ENCODE measurements around the gene AVPI1. TPM values are rescaled to one million over a fixed set of nuclear protein-coding genes. Genes with fewer than 3 reads are reported as not detected.

AVPI1 gene
- total RNA-seq, 4 donors from 2014 or later: 7.7 to 21.7 (median 15.4) TPM

DNA sequence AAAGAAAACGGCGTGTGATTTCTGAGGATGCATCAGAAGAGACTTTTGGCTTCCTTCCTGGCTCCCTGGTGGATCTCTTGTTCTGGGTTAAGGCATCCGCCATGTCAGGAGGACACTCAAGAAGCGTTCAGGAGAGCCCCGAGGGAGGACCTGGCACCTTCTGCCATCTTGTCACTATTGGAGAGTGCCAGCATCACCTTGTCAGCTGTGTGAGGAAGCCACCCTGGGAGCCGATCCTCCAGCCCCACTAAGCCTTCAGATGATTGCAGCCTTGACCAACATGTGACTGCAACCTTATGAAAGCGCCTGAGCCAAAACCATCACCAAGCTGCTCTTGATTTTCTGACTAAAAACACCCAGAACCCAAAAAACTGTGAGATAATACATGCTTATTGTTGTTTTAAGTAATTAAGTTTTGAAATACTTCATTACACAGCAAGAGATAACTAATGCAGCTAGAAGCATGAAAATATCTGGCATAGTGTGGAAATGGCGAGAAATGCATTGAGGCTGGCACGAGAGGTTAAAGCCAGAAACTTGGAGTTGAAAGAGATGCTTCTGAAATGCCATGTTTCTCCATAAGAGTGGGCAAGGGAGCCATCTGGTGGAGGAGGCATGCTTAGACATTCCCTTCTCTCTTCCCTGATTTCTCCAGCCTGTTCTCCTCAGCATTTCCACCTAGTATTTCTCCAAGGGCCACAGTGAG lies 44.5 kb upstream of the AVPI1 start:
- DNase-seq: no peak
- 56 to 61% methylated on average over 9 of the region's 9 CpGs for WGBS, 2 donors
- peaks cover 0 to 13% (median 3%) of the 10 kb centered on the region in 3 donors for H3K4me1 ChIP-seq
- no peaks in the 10 kb centered on the region for H3K27me3 ChIP-seq
- TF ChIP-seq POLR2A (IDR thresholded peaks at IDR 0.05): no peak
- TF ChIP-seq, protein P1, sequence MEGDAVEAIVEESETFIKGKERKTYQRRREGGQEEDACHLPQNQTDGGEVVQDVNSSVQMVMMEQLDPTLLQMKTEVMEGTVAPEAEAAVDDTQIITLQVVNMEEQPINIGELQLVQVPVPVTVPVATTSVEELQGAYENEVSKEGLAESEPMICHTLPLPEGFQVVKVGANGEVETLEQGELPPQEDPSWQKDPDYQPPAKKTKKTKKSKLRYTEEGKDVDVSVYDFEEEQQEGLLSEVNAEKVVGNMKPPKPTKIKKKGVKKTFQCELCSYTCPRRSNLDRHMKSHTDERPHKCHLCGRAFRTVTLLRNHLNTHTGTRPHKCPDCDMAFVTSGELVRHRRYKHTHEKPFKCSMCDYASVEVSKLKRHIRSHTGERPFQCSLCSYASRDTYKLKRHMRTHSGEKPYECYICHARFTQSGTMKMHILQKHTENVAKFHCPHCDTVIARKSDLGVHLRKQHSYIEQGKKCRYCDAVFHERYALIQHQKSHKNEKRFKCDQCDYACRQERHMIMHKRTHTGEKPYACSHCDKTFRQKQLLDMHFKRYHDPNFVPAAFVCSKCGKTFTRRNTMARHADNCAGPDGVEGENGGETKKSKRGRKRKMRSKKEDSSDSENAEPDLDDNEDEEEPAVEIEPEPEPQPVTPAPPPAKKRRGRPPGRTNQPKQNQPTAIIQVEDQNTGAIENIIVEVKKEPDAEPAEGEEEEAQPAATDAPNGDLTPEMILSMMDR (IDR thresholded peaks at IDR 0.05): peak; percentile 63 to 90 (median 84)
- H3K4me3 ChIP-seq: no peak overlapping the region
- intact Hi-C loops (cut with DNase I): loop anchor here (10.0 kb wide), 1 partner anchor 57 kb away; no protein-coding TSS in a partner anchor
- H3K36me3 ChIP-seq: no peaks in the 10 kb centered on the region
- H3K9me3 ChIP-seq: no peaks in the 10 kb centered on the region
- H3K27ac ChIP-seq: no peak overlapping the region

DNA sequence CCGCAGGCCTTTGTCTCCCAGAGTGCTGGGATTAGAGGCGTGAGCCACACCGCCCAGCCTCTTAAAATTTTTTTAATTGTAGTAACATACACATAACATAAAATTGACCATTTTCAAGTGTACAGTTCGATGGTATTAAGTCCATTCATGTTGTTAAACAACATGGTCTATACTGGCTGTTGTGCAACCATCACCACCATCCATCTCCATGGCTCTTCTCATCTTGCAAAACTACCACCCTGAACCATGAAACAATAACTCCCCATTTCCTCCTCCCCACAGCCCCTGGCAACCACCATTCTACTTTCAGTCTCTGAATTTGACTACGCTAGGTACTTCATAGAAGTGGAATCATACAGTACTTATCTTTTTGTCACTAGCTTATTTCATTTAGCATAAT lies 42.0 kb upstream of the AVPI1 start:
- no peak for TF ChIP-seq POLR2A (IDR thresholded peaks at IDR 0.05)
- TF ChIP-seq, protein P1 (IDR thresholded peaks at IDR 0.05): no peak
- intact Hi-C loops (cut with DNase I): no loop called here
- H3K27me3 ChIP-seq: peaks cover 0 to 6% (median 0%) of the 10 kb centered on the region in 4 donors
- DNase-seq: no peak
- H3K36me3 ChIP-seq: no peaks in the 10 kb centered on the region
- no peak overlapping the region for H3K27ac ChIP-seq
- no peaks in the 10 kb centered on the region for H3K9me3 ChIP-seq
- 84 to 94% methylated on average over 5 of the region's 5 CpGs for WGBS, 2 donors
- H3K4me1 ChIP-seq: peaks cover 0 to 18% (median 3%) of the 10 kb centered on the region in 3 donors
- no peak overlapping the region for H3K4me3 ChIP-seq

DNA sequence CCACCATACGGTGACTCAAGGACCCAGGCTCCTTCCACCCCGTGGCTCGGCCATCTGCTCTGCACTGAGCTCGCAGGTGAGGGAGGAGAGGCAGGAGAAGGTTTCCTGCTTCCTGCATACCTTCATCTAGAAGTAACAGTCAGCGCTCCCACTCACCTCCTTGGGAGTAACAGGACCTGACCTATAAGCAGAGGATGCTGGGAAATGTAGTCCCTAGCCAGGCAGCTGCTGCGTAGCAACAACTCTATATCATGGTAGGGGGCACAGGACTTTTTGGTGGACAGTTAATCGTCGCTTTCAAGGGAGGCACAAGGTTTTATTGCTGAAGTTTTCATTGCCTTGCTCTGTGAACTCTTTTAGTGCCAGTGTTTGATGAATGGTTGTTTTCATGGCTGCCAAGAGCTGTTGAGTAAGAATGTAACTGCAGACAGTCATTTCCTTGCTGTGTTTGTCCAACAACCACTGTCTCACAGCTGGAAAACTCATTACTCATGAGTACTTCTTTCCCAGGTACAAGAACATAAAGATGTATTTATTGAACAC lies 39.7 kb upstream of the AVPI1 start:
- TF ChIP-seq, protein P1 (IDR thresholded peaks at IDR 0.05): no peak
- no peak for TF ChIP-seq POLR2A (IDR thresholded peaks at IDR 0.05)
- Histone ChIP-seq H3K4me3 (peak overlapping the region in 1 of 4 donors; percentile 47), H3K4me1 (peaks cover 0 to 18% (median 3%) of the 10 kb centered on the region in 3 donors), H3K36me3 (no peaks in the 10 kb centered on the region), H3K27ac (peak overlapping the region in 2 of 4 donors; percentile 58 to 63), H3K9me3 (no peaks in the 10 kb centered on the region), H3K27me3 (peaks cover 0 to 21% (median 0%) of the 10 kb centered on the region in 4 donors)
- no peak for DNase-seq
- 24 to 34% methylated on average over 4 to 8 of the region's 8 CpGs for WGBS, 2 donors
- intact Hi-C loops (cut with DNase I): no loop called here

DNA sequence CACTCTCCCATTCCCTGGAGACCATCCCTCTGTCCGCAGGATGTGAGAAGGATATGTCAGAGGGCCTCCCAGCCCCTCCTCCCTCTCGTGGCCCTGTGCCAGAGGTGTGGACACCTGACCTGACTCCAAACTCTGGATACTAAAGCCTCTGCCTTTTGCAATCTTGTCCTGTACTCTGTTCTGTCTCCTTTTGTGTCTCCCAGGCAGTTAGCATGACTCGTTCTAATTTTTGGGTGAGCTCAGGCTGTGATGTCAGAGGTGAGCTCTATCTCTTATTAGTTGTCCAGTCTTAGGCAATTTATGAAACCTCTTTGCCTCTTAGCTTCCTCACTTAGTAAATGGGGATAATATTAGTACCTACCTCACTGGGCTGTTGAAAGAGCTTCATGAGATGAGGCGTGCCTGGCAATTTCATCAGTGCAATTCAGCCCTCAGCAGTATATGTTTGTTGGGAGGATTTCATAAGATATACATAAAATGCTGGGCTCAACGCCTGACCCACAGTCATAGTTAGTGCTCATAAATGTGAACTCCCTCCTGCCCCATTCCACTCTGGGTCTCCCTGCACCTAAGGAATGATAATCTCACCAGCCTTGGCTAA lies 37.4 kb upstream of the AVPI1 start:
- Histone ChIP-seq H3K27ac (no peak overlapping the region), H3K36me3 (no peaks in the 10 kb centered on the region), H3K9me3 (no peaks in the 10 kb centered on the region), H3K27me3 (peaks cover 0 to 38% (median 0%) of the 10 kb centered on the region in 4 donors), H3K4me3 (no peak overlapping the region), H3K4me1 (peaks cover 0 to 26% (median 6%) of the 10 kb centered on the region in 3 donors)
- no peak for TF ChIP-seq POLR2A (IDR thresholded peaks at IDR 0.05)
- TF ChIP-seq, protein P1 (IDR thresholded peaks at IDR 0.05): no peak
- 47 to 51% methylated on average over 5 of the region's 5 CpGs for WGBS, 2 donors
- intact Hi-C loops (cut with DNase I): no loop called here
- no peak for DNase-seq

DNA sequence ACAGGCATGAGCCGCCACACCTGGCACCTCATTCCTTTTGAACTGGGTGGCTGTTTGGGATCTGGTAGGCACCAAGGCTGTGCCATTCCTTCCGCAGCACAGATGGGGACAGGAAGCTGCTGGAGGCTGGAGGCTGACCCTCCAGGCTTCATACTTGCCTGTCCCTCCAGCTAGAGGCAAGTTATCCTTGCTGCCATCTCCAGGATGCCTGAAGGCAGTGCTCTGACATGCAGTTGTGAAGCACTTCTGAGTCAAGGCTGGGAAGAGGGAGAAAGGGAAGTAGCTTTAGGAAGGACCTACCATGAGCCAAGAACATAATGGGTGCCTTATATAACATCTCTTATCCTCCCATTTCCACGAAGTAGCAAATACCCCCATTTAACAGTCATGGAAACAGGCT lies 36.0 kb upstream of the AVPI1 start:
- Histone ChIP-seq H3K27me3 (peaks cover 0 to 47% (median 0%) of the 10 kb centered on the region in 4 donors), H3K36me3 (peaks cover 0 to 2% (median 0%) of the 10 kb centered on the region in 3 donors), H3K4me1 (peaks cover 8 to 40% (median 20%) of the 10 kb centered on the region in 3 donors), H3K4me3 (no peak overlapping the region), H3K27ac (no peak overlapping the region), H3K9me3 (no peaks in the 10 kb centered on the region)
- WGBS, 2 donors: 43 to 75% methylated on average over 1 to 2 of the region's 3 CpGs
- intact Hi-C loops (cut with DNase I): no loop called here
- TF ChIP-seq, protein P1 (IDR thresholded peaks at IDR 0.05): no peak
- TF ChIP-seq POLR2A (IDR thresholded peaks at IDR 0.05): no peak
- no peak for DNase-seq
